Choroid plexus epithelial cell (primary cell): ENCODE measurements around the gene KRT74.
A peak's percentile ranks its signal among the peaks of the same experiment; 100 is the strongest.

Experiments used
- DNase-seq: peaks from one replicate; pipeline ENCODE4 v3.0.0-alpha.2; 2010; ENCODE audit warnings: low read depth
- H3K4me3 ChIP-seq: 2 replicates; pipeline ENCODE4 v1.5.1; 2011; ENCODE audit warnings: low read depth, mild to moderate bottlenecking, control low read depth, low read length, moderate library complexity
- TF ChIP-seq, protein P1 (sequence below): conservative IDR thresholded peaks from 2 replicates; pipeline ENCODE4 v1.5.1; 2011; ENCODE audit warnings: low read depth, mild to moderate bottlenecking, control low read depth, inconsistent platforms, low read length, moderate library complexity

The KRT74 gene

DNA sequence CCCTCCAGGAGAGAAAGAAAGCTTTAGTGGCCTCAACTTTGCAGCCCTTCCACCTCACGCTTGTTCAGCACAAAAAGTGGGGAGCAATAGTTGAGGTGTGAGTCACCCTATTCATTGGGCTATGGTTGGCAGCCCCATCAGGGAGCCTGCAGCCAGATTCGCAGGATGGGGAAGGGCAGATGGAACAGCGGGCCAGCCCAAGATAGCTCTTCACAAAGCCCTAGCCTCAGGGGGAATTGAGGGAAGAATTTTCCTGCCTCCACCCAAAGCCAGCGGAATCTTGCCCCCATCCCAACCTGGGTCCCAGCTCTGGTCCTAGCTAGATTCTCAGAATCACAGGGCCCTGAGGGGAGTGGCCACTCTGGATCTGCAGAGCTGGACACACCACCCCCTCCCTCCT, 49.8 kb downstream of the KRT74 start:
- TF ChIP-seq, protein P1, sequence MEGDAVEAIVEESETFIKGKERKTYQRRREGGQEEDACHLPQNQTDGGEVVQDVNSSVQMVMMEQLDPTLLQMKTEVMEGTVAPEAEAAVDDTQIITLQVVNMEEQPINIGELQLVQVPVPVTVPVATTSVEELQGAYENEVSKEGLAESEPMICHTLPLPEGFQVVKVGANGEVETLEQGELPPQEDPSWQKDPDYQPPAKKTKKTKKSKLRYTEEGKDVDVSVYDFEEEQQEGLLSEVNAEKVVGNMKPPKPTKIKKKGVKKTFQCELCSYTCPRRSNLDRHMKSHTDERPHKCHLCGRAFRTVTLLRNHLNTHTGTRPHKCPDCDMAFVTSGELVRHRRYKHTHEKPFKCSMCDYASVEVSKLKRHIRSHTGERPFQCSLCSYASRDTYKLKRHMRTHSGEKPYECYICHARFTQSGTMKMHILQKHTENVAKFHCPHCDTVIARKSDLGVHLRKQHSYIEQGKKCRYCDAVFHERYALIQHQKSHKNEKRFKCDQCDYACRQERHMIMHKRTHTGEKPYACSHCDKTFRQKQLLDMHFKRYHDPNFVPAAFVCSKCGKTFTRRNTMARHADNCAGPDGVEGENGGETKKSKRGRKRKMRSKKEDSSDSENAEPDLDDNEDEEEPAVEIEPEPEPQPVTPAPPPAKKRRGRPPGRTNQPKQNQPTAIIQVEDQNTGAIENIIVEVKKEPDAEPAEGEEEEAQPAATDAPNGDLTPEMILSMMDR, result no peak
- no peak overlapping the region for H3K4me3 ChIP-seq
- no peak for DNase-seq

DNA sequence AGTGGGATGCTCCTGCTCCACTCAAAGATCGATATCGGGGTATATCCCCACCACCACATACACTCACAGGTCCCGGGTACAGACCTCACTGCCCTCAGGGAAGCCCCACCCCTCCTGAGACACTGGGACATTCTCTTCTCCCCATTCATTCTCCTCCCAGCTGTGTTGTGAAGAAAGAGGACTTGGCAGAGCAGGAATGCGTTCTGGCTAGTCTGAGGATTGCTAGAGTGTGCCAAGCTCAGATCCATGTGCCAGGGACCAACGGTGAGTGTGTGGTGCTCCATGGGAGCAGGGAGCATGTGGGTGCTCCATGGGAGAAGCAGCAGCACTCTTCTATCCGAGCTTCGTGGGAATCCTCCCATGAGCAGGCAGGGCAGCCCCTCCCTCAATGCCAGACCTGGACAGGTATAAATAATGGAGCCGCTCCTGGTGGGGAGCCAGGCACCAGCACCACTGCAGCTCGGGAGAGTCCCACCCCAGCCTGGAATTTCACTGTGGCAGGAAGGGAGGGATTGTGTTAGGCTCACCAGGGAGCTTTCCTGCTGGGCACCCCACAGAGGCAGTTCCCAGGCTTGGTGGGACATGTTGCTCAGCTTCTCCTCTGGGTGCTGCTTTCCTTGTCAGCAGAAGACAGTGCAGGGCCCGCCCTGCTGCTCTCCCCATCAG, 51.2 kb downstream of the KRT74 start:
- DNase-seq, result peak; percentile 10
- TF ChIP-seq, protein P1, result no peak
- H3K4me3 ChIP-seq, result no peak overlapping the region

DNA sequence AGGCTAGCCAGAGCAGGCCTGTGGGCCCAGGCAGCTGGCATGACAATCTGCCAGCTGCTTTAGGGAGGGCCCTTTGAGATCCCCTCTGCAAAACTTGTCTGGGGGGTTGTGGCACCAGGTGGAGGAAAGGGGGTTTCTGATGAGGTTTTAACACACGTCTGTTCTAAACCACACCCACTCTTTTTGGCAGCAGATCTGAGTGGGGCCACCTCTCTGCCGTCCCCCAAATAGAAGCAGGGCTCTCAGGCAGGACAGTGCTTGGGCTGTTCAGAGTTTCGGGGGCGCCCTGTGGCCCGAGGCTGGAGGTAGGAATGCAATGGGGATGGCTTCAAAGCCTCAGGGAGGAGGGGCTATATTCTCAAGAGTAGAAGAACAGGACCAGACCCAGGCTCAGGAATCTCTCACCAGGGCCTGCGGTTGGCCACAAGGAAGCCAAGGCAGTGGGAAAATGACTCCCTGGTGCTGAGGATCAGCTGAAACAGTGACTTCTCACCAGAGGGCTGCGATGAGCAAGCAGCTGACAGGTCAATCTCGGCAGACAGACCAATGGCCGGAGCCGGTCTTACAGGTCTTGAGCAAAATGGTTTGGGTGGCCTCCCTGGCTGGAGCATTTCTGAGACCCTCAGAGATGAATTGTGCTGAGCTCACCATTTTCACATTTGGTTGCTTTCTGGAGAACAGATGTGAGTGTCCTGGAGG, 51.9 kb downstream of the KRT74 start:
- TF ChIP-seq, protein P1, result no peak
- H3K4me3 ChIP-seq, result no peak overlapping the region
- peak; percentile 65 for DNase-seq

DNA sequence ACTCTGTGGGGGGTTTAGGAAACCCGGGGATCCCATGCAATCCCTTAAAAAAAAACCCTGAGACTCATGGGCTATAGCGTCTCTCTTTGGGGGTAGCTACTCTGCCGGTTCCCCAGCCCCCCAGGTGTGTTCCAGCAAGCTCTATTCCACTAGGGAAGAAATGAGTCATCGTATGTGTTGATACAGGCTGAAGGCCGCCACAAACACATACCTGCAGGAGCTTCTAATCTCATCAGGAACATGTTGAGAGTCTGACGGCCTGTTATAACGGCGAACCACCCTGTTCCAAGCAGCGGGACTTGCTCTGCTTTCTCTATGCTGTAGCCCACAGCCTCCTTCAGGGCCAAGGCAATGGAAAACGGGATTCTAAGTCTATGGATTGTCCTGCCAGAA, 52.5 kb downstream of the KRT74 start:
- TF ChIP-seq, protein P1, result no peak
- peak; percentile 25 for DNase-seq
- H3K4me3 ChIP-seq, result no peak overlapping the region

DNA sequence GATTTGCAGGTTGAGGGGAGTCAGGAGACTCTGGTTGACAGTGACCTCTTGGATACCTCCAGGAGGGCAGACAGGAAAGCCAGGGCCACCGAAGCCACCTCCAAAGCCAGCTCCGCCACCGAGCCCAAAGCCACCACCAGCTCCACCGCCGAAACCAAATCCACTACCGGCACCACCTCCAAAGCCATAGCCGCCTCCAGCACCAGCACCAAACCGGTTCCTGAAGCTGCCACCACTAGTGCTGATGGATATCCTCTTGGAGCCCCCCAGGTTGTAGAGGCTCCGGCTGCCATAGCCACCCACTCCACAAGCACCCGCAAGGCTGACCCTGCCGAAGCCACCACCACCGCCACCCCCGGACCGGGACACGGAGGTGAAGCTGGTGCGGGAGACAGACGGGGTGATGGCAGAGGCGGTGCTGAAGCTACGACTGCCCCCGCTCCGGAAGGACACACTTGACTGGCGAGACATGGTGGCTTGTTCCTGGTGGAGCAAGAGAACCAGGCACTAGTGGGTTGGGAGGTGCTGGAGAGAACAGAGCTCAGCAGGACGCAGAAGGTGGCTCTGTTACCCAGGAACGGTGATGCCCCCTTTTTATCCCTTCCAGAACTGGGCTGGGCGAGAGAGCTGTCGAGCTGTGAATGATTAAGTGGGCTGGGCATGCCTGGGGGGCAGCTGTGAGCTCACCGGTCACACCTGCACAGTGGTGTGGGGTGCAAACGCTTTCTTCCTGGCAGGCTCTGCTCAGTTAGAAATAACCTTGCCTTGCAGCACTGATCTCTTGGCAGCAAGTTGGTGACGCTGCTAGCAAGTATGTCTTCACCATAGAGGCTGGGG, 53.6 kb downstream of the KRT74 start, which contains the start of gene KRT5:
Gene KRT5, minus strand, starts transcription at position 569 of the 837 bp plus-strand sequence. Its CDS starts 98 bp downstream, at position 471.
- no peak within 1 kb of the TSS for H3K4me3 ChIP-seq
- DNase-seq, result no peak
- TF ChIP-seq, protein P1, result no peak

DNA sequence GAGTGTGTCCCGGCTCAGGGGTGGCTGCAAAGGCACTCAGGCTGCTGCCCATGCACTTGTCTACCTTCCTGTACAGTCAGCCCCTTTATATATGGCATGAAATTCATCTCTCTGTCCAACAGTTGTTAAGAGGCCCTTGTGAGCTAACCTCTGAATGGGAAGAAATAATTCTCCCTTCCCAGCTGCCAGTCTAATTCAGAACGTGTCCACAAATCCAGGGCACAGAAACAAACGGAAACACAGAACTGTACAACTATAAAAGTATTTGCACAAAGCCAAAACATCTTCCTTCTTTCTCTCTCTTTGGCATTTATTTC, 54.3 kb downstream of the KRT74 start:
- TF ChIP-seq, protein P1, result no peak
- no peak for DNase-seq
- H3K4me3 ChIP-seq, result no peak overlapping the region
